Stimulated activated CD8-positive, alpha-beta memory T cell treated with anti-CD3 and anti-CD28 coated beads, Interleukin-12 subunit alpha, Interleukin-12 subunit beta, amount 100 ng/mL, for 4 hours (primary cell): ENCODE results near the gene SYNGR1.
A peak's percentile ranks its signal among the peaks of the same experiment; 100 is the strongest.

Experiments used
- DNase-seq: peaks from one replicate; pipeline ENCODE4 v3.0.0-alpha.2; 2020; ENCODE audit warnings: low read depth

Gene SYNGR1

GRCh38 chr22:39349967-39350726 is at the start of gene SYNGR1:
Gene SYNGR1, plus strand, starts transcription at chr22:39349991. Its CDS starts 20 bp downstream, at chr22:39350011.
- DNase-seq = no peak

GRCh38 chr22:39300186-39300830 is 49.5 kb upstream of the SYNGR1 start:
- no peak for DNase-seq

- DNase-seq = no peak
Measured at GRCh38 chr22:39301108-39301507, 48.7 kb upstream of the SYNGR1 start.

- no peak for DNase-seq
Measured at GRCh38 chr22:39301926-39302325, 47.9 kb upstream of the SYNGR1 start.

GRCh38 chr22:39302431-39302960 is 47.3 kb upstream of the SYNGR1 start:
- no peak for DNase-seq

DNA sequence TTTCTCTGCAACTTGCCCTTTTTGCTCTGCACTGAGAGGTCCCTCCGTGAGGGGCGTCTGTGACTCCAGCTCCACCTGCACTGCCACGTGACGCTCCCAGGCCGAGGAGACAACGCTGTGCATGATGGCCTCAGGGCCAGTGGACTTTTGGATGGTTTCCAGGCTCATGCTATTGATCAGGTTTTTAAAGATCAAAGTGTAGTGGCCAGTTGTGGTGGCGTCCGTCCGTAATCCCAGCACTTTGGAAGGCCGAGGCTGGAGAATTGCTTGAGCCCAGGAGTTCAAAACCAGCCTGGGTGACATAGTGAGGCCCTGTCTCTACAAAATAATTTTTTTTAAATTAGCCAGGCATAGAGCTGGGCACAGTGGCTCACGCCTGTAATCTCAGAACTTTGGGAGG is 46.4 kb upstream of the SYNGR1 start:
- no peak for DNase-seq

DNA sequence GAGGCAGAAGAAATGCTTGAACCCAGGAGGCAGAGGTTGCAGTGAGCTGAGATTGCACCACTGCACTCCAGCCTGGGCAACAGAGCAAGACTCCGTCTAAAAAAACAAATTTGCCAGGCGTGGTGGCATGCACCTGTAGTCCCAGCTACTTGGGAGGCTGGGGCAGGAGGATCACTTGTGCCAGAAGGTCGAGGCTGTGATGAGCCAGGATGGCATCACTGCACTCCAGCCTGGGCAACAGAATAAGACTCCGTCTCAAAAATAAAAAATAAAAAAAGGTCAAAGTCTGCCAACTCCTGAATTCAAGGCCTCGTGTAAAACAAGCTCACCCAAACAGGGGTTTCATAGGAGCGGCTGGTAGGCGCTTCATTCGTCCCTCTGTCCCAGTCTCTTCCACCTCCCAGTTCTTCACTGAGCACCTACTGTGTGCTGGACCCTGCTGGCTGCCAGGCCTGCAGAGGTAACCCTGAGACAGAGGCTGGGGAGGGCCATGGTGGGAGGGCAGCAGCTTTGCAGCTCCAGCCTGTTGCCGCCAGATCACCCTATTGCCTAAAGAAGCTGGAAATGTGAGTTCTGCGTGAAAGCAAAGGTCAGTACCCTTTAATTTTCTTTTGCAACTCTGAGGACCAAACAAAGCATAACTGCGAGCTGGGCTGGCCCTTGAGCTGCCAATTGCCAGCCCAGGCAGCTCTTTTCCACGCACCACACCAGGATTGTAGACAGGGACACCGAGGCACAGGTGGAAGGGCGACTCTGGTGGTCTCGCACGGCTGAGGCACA is 45.7 kb upstream of the SYNGR1 start:
- DNase-seq = no peak

- DNase-seq = peak; percentile 30
Measured at GRCh38 chr22:39306456-39307361, 43.1 kb upstream of the SYNGR1 start.

DNA sequence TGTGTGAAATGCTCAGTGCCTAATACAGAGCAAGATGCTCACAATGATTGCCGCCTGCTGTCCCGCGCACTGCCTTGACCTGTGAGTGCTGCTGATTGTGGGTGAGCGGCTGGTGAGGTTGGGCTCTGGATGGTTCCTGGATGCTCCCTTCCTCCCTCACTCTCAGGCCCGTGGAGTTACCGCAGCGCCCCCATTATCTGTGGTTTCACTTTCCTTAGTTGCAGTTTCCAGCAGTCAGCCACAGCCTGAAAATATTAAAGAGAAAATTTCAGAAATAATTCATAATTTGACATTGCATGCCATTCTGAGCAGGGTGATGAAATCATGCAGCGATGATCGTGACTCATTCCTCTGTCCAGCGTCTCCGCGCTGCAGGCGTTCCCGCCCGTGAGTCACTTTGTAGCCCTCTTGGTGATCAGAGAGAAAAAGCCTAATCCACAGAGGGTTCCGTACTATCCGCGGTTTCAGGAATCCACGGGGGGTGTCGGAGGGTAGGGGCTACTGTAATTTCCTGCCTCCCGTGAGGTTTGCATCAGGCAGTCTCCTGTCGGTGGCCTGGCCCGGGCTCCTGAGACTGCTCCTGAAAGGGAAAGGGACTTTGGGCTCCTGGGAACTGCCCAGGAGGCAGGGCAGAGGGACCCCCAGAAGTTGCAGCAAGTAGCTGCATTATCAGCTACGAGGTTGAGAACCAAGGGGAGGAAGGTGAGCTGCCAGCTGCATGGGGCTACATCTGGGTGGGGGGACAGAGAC is 41.0 kb upstream of the SYNGR1 start:
- no peak for DNase-seq

DNA sequence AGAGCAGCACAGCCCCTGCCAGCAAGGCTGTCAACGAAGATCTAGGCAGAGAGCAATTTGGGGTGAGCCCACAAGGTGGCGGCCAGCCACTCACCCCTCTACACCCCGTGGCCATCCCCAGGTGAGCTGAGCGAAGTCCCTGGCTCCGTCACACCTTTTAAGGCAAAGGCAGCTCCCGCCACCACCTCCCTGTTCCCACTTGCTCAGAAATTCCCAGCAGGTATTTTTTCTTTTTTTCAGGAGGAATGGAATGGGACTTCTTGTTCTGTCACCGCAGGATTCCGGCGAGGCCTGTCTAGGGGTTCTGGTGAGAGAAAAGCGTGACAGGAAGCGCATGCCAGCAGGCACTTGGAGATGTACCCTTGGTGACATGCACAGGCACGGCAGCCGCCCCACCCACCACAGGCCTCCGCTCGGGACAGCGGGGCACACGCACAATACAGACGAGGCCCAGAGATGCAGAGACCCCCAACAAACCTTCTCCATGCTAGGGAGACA is 40.4 kb upstream of the SYNGR1 start:
- no peak for DNase-seq

DNA sequence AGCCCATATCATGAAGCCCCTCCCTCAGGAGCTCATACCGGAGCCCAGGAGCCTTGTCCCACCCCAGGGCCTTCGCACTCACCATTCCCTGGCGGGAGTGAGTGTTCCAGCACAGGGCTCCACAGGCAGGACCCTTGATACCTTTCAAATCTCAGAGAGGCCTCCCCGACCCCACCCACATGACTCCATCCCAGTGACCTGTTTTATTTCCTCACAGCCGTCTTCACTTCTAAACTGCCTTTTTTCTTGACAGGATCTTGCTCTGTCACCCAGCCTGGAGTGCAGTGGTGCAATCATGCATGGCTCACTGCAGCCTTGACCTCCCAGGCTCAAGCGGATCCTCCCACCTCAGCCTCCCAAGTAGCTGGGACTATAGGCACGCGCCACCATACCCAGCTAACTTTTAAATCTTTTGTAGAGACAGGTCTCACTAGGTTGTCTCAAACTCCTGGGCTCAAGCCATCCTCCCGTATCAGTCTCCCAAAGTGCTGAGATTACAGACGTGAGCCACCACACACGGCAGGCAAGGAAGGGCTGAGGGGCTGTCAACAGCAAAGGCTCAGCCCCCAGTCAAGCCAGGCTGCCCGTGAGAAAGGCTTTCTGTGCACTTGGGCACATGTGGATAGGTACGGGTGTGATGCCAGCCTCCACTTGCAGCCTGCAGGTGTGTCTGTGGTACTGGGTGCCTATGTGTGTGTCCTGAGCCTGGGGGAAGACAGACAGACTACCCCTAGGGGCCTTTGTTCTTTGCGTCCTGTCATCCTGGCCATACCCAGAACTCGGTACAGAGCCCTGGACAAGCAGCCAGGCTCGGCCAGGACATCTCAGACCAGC is 39.7 kb upstream of the SYNGR1 start:
- no peak for DNase-seq

- DNase-seq = no peak
Measured at GRCh38 chr22:39311592-39312400, 38.0 kb upstream of the SYNGR1 start.

- DNase-seq = no peak
Measured at GRCh38 chr22:39312410-39312809, 37.4 kb upstream of the SYNGR1 start.

DNA sequence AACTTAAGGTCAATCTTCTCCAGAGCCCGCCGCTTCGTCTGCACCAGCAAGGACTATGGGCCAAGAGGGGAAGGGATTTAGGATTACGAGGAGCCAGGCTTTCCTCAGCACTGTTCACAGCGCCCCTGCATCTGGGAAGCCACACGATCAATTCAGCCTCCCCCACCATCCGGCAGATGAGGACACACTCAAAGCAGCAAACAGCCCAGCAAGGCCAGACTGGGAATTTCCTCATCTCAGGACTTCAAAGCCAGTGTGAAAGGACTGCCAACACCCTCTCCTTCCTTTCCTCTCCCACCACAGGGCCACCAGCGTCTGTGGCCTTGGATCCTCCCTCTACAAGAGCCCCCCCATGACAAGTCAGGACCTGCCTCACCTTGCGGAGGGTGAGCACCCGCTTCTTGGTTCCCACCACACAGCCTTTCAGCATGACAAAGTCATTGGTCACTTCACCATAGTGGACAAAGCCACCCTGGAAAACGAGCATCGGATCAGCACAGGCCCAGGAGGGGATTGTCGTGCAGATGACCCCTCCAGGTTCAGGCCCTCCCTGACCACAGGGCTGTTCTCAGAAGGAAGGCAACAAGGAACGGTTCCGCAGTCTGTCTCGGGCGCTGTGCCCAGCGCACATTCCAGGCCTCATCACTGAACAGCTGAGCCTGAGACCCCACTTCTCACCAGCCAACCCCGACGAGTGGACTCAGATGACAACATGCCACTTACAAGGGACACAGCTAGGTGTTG is 36.4 kb upstream of the SYNGR1 start:
- DNase-seq = no peak

DNA sequence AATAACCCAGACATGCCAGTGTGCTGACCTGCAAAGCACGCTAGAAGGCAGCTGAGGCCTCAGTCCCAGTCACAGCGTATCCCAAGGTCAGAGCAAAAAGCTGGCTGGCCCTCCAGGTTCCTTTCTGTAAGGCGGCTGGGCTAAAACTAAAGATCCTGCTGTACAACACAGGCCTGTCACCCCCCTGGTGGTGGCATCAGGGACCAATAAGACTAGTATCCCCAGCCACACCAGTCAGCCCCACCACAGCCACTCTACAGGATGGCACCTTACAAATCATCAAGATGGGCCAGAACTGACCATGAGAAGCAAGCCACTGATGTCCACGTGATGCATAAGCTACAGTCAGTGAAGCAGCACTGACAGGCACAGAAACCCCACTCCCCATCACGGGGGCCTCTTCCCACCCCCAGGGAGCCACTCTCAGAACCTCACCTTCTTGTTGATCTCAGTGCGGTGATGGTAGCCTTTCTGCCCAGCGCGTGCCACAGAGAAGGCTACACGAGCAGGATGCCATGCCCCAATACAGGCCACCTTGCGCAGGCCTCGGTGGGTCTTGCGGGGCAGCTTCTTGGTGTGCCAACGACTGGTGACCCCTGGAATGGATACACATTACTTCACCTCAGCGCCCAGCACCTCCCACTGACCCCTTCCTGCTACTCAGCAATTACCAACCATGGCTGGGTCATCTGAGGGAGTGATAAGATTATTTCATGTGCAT is 35.4 kb upstream of the SYNGR1 start:
- no peak for DNase-seq

GRCh38 chr22:39315389-39315788 is 34.4 kb upstream of the SYNGR1 start:
- DNase-seq = no peak

DNA sequence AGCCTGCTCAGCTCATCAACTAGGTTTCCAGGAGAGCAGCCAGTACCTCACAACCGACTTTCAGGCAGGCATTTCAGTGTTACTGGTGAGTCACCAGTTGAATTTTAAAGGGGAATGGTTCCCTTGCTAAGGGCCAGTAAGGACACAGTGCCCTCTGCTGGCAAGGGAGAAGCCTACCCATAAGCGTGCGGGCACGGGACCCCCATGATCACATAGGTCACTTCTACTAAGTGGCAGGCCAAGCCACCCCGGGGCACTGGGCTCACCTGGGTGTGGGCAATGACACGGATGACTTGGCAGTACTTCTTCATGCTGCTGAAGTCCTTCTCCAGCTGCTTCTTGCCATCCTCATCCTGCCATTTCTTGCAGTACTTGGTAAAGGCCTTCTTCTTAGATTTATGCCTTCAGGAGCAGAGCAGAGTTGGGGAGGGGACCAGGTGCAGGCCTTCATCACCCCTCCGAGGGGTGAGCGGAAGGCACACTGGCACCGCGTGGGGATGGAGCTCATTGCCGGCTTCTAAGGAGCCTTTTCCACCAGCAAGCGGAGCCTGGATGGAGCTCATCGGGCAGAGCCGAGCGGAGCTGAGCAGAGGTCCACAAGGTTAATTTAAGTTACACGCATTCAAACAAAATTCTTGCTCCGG is 33.2 kb upstream of the SYNGR1 start:
- DNase-seq = peak; percentile 52
